Ishikawa (cell line): ENCODE measurements around the gene PBX1.

Source experiments
- CEBPB ChIP-seq: IDR thresholded peaks from 2 replicates; pipeline ENCODE4 v1.6.1; 2012
- CREB1 ChIP-seq: IDR thresholded peaks from 2 replicates; pipeline ENCODE4 v1.6.1; 2012; ENCODE audit warnings: low read depth
- EGR1 ChIP-seq: IDR thresholded peaks from 2 replicates; pipeline ENCODE4 v1.6.1; 2012
- EP300 ChIP-seq: IDR thresholded peaks from 2 replicates; pipeline ENCODE4 v1.6.1; 2012; ENCODE audit warnings: borderline replicate concordance
- FOXM1 ChIP-seq: IDR thresholded peaks from 2 replicates; pipeline ENCODE4 v1.6.1; 2012; ENCODE audit warnings: low read depth, borderline replicate concordance
- MAX ChIP-seq: IDR thresholded peaks from 2 replicates; pipeline ENCODE4 v1.6.1; 2012
- NFIC ChIP-seq: IDR thresholded peaks from 2 replicates; pipeline ENCODE4 v1.6.1; 2012
- RAD21 ChIP-seq: IDR thresholded peaks from 2 replicates; pipeline ENCODE4 v1.6.1; 2012; ENCODE audit warnings: low read depth
- REST ChIP-seq: IDR thresholded peaks from 2 replicates; pipeline ENCODE4 v1.6.1; 2012; ENCODE audit warnings: low read depth, mild to moderate bottlenecking
- TAF1 ChIP-seq: IDR thresholded peaks from 2 replicates; pipeline ENCODE4 v1.6.1; 2012; ENCODE audit warnings: low read depth, mild to moderate bottlenecking
- TCF12 ChIP-seq: IDR thresholded peaks from 2 replicates; pipeline ENCODE4 v1.6.1; 2012; ENCODE audit warnings: low read depth
- TEAD4 ChIP-seq: IDR thresholded peaks from 2 replicates; pipeline ENCODE4 v1.6.1; 2012
- USF1 ChIP-seq: IDR thresholded peaks from 2 replicates; pipeline ENCODE4 v1.6.1; 2012
- YY1 ChIP-seq: IDR thresholded peaks from 2 replicates; pipeline ENCODE4 v1.6.1; 2012; ENCODE audit warnings: low read depth
- ZBTB7A ChIP-seq: IDR thresholded peaks from 2 replicates; pipeline ENCODE4 v1.6.1; 2012; ENCODE audit warnings: low read depth

The PBX1 gene

GRCh38 chr1:164682570-164682969 is 123.6 kb downstream of the PBX1 start:
- TF ChIP-seq EP300 (no peak), EGR1 (no peak), RAD21 (no peak), REST (no peak), TAF1 (no peak), FOXM1 (no peak), ZBTB7A (no peak), USF1 (no peak), CEBPB (no peak), NFIC (no peak), CREB1 (no peak), TEAD4 (no peak)

- TF ChIP-seq CEBPB (peak; percentile 75), CREB1 (no peak), TAF1 (no peak), TEAD4 (0 out of 2 replicates have a peak, but pooled peaks have one; percentile 20)
These were observed 124.3 kb downstream of the PBX1 start for GRCh38 chr1:164683235-164683634.

GRCh38 chr1:164685266-164686035 is 126.5 kb downstream of the PBX1 start:
- TF ChIP-seq MAX (no peak), REST (no peak), NFIC (no peak), EP300 (no peak), RAD21 (no peak), YY1 (no peak), EGR1 (no peak), CEBPB (no peak), ZBTB7A (no peak), USF1 (no peak), CREB1 (no peak), TEAD4 (no peak), FOXM1 (no peak), TAF1 (no peak), TCF12 (no peak)

GRCh38 chr1:164687777-164688176 is 128.8 kb downstream of the PBX1 start:
- TF ChIP-seq NFIC, result no peak
- no peak for TF ChIP-seq FOXM1
- no peak for TF ChIP-seq YY1
- TF ChIP-seq ZBTB7A, result no peak
- TF ChIP-seq REST, result no peak
- TF ChIP-seq TCF12, result no peak
- no peak for TF ChIP-seq RAD21
- no peak for TF ChIP-seq CEBPB
- TF ChIP-seq EP300, result no peak
- no peak for TF ChIP-seq TAF1
- no peak for TF ChIP-seq MAX
- TF ChIP-seq CREB1, result no peak

- TF ChIP-seq CREB1, result no peak
- TF ChIP-seq TEAD4, result no peak
- TF ChIP-seq ZBTB7A, result no peak
- TF ChIP-seq FOXM1, result no peak
- no peak for TF ChIP-seq NFIC
- TF ChIP-seq TCF12, result no peak
- no peak for TF ChIP-seq EGR1
- TF ChIP-seq REST, result no peak
- no peak for TF ChIP-seq MAX
- TF ChIP-seq RAD21, result no peak
- TF ChIP-seq YY1, result no peak
These were observed 129.8 kb downstream of the PBX1 start for GRCh38 chr1:164688791-164689190.
